GM12878 (cell line): Measurements from ENCODE around the gene PVALEF. TPM values are rescaled to one million over a fixed set of nuclear protein-coding genes. Genes with fewer than 3 reads are reported as not detected.

ENCODE experiments used
- ATAC-seq: fragments of 200-7000 bp; cut with Tn5 transposase; 3 replicates; pipeline ENCODE4 v1.9.1; 2020; ENCODE audit warnings: mild to moderate bottlenecking, moderate library complexity
- BruUV-seq: library from RNA; stranded (reverse); fragments of 400-500 nt; replicated peaks from 2 replicates; lab custom pipeline; 2021; lab: Mats Ljungman, UMichigan
- CTCF ChIA-PET: fragments of 300-600 bp; sonication (Branson Sonifier 250); formaldehyde crosslinking; extraction: SDS; loops from one replicate; lab custom pipeline; 2021; ENCODE audit warnings: inconsistent platforms; lab: Yijun Ruan, JAX
- POLR2A ChIA-PET: fragments of 350-600 bp; formaldehyde crosslinking; extraction: SDS; loops from one replicate; lab custom pipeline; 2021; ENCODE audit warnings: inconsistent platforms; lab: Charles Lee
- RAD21 ChIA-PET: fragments of 300-600 bp; sonication (Branson Sonifier 250); formaldehyde crosslinking; loops from one replicate; lab custom pipeline; 2023; ENCODE audit warnings: antibody characterized with exemption; ENCODE audit not compliant: unreplicated experiment; lab: Charles Lee
- SMC1A ChIA-PET: fragments of 300-600 bp; sonication (Branson Sonifier 250); formaldehyde crosslinking; loops from one replicate; lab custom pipeline; 2023; ENCODE audit not compliant: unreplicated experiment, uncharacterized antibody; lab: Charles Lee
- DNase-seq: peaks from one replicate; pipeline ENCODE4 v3.0.0-alpha.2; 2011; ENCODE audit warnings: low read depth, low spot score
- FAIRE-seq: peaks from 3 replicates; lab custom pipeline; 2011; peaks lifted over from hg19 to GRCh38; lab: Jason Lieb, UNC
- H2AFZ ChIP-seq: 2 replicates; pipeline ENCODE4 v1.6.0; 2011; ENCODE audit warnings: low read depth, low read length, control low read depth; ENCODE audit not compliant: control insufficient read depth
- H3K27ac ChIP-seq: 2 replicates; pipeline ENCODE4 v1.5.1; 2011; ENCODE audit warnings: control low read depth; ENCODE audit not compliant: control insufficient read depth, insufficient read depth
- H3K27me3 ChIP-seq, 2 experiments: replicated peaks in 1 of 2; 2 replicates each; pipeline versions ENCODE4 v1.6.0 to v1.6.1; 2011; ENCODE audit warnings: low read length in 1 of 2; ENCODE audit not compliant: control insufficient read depth in 2 of 2, insufficient read depth in 2 of 2
- H3K36me3 ChIP-seq, 2 experiments: 2 replicates each; pipeline ENCODE4 v1.5.1; 2011; ENCODE audit warnings: low read length in 1 of 2; ENCODE audit not compliant: control insufficient read depth in 2 of 2, insufficient read depth in 2 of 2
- H3K4me1 ChIP-seq: 2 replicates; pipeline ENCODE4 v1.6.1; 2011; ENCODE audit warnings: mild to moderate bottlenecking, low read length, moderate library complexity, mixed read lengths; ENCODE audit not compliant: control insufficient read depth, insufficient read depth
- H3K4me2 ChIP-seq: 2 replicates; pipeline ENCODE4 v1.6.0; 2011; ENCODE audit warnings: control low read depth; ENCODE audit not compliant: control insufficient read depth, insufficient read depth
- H3K4me3 ChIP-seq: fragments of 200-600 bp; sonication (generic); 2 replicates; pipeline ENCODE4 v1.5.1; 2016
- H3K79me2 ChIP-seq: 2 replicates; pipeline ENCODE4 v1.6.0; 2011; ENCODE audit warnings: low read length; ENCODE audit not compliant: control insufficient read depth, insufficient read depth
- H3K9ac ChIP-seq: 2 replicates; pipeline ENCODE4 v1.8.0; 2011; ENCODE audit warnings: low read length, control low read depth, mixed read lengths; ENCODE audit not compliant: control insufficient read depth, insufficient read depth
- H3K9me3 ChIP-seq: replicated peaks from 3 replicates; pipeline ENCODE4 v1.5.1; 2011; ENCODE audit warnings: mild to moderate bottlenecking, low read length; ENCODE audit not compliant: control insufficient read depth, insufficient read depth
- H4K20me1 ChIP-seq: 2 replicates; pipeline ENCODE4 v1.6.0; 2011; ENCODE audit not compliant: control insufficient read depth, insufficient read depth
- ASH2L ChIP-seq: fragments of 300-600, 200-600 bp; sonication (generic); IDR thresholded peaks from 2 replicates; pipeline ENCODE4 v1.6.1; 2017; ENCODE audit warnings: low read depth, mild to moderate bottlenecking, borderline replicate concordance
- ATF7 ChIP-seq: fragments of 450-650 bp; IDR thresholded peaks from 2 replicates; pipeline ENCODE4 v1.6.1; 2016; ENCODE audit warnings: low read depth, mild to moderate bottlenecking
- CBFB ChIP-seq: IDR thresholded peaks from 2 replicates; pipeline ENCODE4 v1.6.1; 2016; ENCODE audit warnings: antibody characterized with exemption, low read depth
- CREB1 ChIP-seq: IDR thresholded peaks from 2 replicates; pipeline ENCODE4 v1.6.1; 2012; ENCODE audit warnings: low read depth, mild to moderate bottlenecking, inconsistent platforms
- DPF2 ChIP-seq: fragments of 450-650 bp; IDR thresholded peaks from 2 replicates; pipeline ENCODE4 v1.6.1; 2017; ENCODE audit warnings: mild to moderate bottlenecking
- EP300 ChIP-seq, 2 experiments: fragments of 150-350 bp in 1 of 2; IDR thresholded peaks; 2 replicates each; pipeline ENCODE4 v1.6.1; 2011 to 2012; ENCODE audit warnings: low read depth in 2 of 2, low read length in 2 of 2, borderline replicate concordance in 1 of 2, improper control_type of control experiment in 1 of 2, inconsistent platforms in 1 of 2; ENCODE audit not compliant: control insufficient read depth in 1 of 2
- MXI1 ChIP-seq: fragments of 150-350 bp; IDR thresholded peaks from 2 replicates; pipeline ENCODE4 v1.6.1; 2011; ENCODE audit warnings: low read depth, mild to moderate bottlenecking, inconsistent platforms, low read length, improper control_type of control experiment
- NBN ChIP-seq: fragments of 450-650 bp; IDR thresholded peaks from 2 replicates; pipeline ENCODE4 v1.6.1; 2016
- PAX5 ChIP-seq: IDR thresholded peaks from 2 replicates; pipeline ENCODE4 v1.6.1; 2011; ENCODE audit warnings: low read depth, low read length, borderline replicate concordance
- POLR2AphosphoS2 ChIP-seq: IDR thresholded peaks from 2 replicates; pipeline ENCODE4 v1.6.1; 2011; ENCODE audit warnings: low read depth, mild to moderate bottlenecking, low read length, improper control_type of control experiment, moderate library complexity
- RAD21 ChIP-seq: IDR thresholded peaks from 2 replicates; pipeline ENCODE4 v1.6.1; 2011; ENCODE audit warnings: mild to moderate bottlenecking, low read depth, low read length, moderate library complexity; ENCODE audit not compliant: insufficient read depth
- SP1 ChIP-seq: IDR thresholded peaks from one replicate; pipeline ENCODE4 v1.6.1; 2011; ENCODE audit warnings: low read depth, low read length
- TAF1 ChIP-seq: IDR thresholded peaks from 2 replicates; pipeline ENCODE4 v1.6.1; 2011; ENCODE audit warnings: mild to moderate bottlenecking, low read depth, low read length, borderline replicate concordance
- TARDBP ChIP-seq: IDR thresholded peaks from 2 replicates; pipeline ENCODE4 v1.6.1; 2016; ENCODE audit warnings: borderline replicate concordance
- TCF12 ChIP-seq: IDR thresholded peaks from 2 replicates; pipeline ENCODE4 v1.6.1; 2011; ENCODE audit warnings: low read depth, mild to moderate bottlenecking, low read length
- WGBS: methylation state at CpG from one replicate; pipeline ENCODE4 v1.1.6; 2016; ENCODE audit warnings: low lambda C conversion rate; ENCODE audit not compliant: insufficient replicate concordance, insufficient coverage; ENCODE audit errors: missing lambda C conversion rate; 5-methylcytosine and 5-hydroxymethylcytosine counted together
- in situ Hi-C: fragments of 300-500 bp; cut with MboI; formaldehyde crosslinking; loops from 9 replicates; pipeline ENCODE4 v1.14.3; 2018; ENCODE audit warnings: mixed read lengths
- intact Hi-C: fragments of 100-400 bp; cut with micrococcal nuclease; formaldehyde crosslinking; loops from one replicate; pipeline ENCODE4 v1.14.2; 2022; ENCODE audit not compliant: unreplicated experiment
- polyA plus RNA-seq, 11 experiments: library from polyadenylated mRNA; depleted of rRNA in 4 of 11; unstranded in 6 of 11; stranded (reverse) in 5 of 11; fragments of >200 nt; fragmentation: Nextera tagmentation in 4 of 11; fragmentation: Illumina TruSeq in 1 of 11; extraction: Ambion mirVana in 4 of 11; extraction: Trizol in 1 of 11; gene quantifications; 1 replicate in 1 of 11; 2 replicates in 10 of 11; pipeline versions ENCODE4 v1.2.1 to v1.2.3, GENCODE V29; 2011 to 2016; ENCODE audit warnings: inconsistent platforms in 2 of 11, missing spikeins in 2 of 11, low read depth in 1 of 11
- total RNA-seq, 4 experiments: library from RNA; depleted of rRNA in 3 of 4; stranded (reverse); fragments of >200 nt in 3 of 4; fragmentation: Illumina TruSeq in 1 of 4; extraction: Trizol in 1 of 4; gene quantifications; 2 replicates each; pipeline versions ENCODE4 v1.2.1 to v1.2.3, GENCODE V29; 2013 to 2021
- TF ChIP-seq, protein P1 (sequence below): IDR thresholded peaks from 2 replicates; pipeline ENCODE4 v1.6.1; 2011; ENCODE audit warnings: borderline replicate concordance, low read depth, mild to moderate bottlenecking, moderate library complexity, mixed read lengths, low read length; ENCODE audit not compliant: insufficient read depth; ENCODE audit errors: extremely low read length

Gene PVALEF
- total and polyA plus RNA-seq, 10 of the 15 experiments (the other 5 are each of a cell fraction or from before 2014, with no cell fraction given), result not detected

DNA sequence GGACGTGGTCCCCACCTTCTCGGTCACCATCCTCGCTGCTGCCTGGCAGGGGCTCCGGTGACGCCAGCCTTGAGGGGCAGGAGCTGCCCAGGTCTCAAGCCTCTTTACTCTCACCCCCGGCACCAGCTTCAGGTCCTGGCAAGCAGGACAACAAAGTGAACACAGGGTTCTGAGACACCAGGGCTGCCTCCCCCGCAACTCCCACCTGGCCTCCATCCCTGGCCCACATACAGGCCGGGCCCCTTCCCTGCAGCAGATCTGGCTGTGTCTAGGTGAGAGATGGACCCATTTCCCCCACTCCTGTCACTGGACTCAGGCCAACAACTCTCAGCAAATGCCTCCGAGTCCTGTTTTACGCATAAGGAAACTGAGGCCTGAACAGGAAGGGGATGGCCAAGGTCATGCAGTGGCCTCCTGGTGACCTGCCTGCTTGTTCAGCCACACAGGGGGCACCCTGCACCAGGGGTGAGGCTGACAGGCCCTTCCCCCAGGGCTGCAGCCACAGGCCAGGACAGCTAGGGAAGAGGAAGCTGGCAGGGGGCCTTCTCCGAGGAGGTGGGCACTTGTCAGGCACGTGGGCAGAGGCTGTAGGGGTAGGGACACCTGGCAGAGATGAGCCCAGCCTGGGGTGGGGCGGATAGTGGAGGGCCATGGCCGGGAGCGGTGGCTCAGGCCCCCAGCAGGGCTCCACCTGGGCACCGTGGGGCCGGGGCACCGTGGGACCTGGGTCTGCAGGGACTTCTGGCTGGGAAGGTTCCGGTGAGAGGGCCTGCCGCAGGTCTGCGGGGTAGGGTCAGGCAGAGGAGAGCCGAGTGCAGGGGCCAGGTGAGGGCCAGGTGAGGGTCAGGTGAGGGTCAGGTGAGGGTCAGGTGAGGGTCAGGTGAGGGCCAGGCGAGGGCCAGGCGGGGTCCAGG lies 46.7 kb upstream of the PVALEF start:
- in situ Hi-C loops (no loop called here), intact Hi-C loops (no loop called here)
- DNase-seq (no peak), ATAC-seq (no peak), FAIRE-seq (no peak)
- SMC1A ChIA-PET, result no interaction called here
- no TSS peak for BruUV-seq
- 62% methylated on average over 24 of the region's 24 CpGs for WGBS
- Histone ChIP-seq H2AFZ (no peak overlapping the region), H3K9me3 (no peaks in the 10 kb centered on the region), H3K9ac (no peak overlapping the region), H4K20me1 (no peaks in the 10 kb centered on the region), H3K36me3 (no peaks in the 10 kb centered on the region), H3K27ac (no peak overlapping the region), H3K4me3 (no peak overlapping the region), H3K27me3 (no peaks in the 10 kb centered on the region; a peak in 1 of 4 replicates), H3K4me1 (no peaks in the 10 kb centered on the region), H3K4me2 (no peak overlapping the region), H3K79me2 (no peaks in the 10 kb centered on the region)
- POLR2A ChIA-PET, result no interaction called here
- RAD21 ChIA-PET, result no interaction called here
- CTCF ChIA-PET, result no interaction called here
- TF ChIP-seq TCF12 (no peak), TARDBP (no peak), TAF1 (no peak), PAX5 (no peak)

GRCh38 chr17:81119223-81120148 lies 45.8 kb upstream of the PVALEF start:
- no peak overlapping the region for H3K27ac ChIP-seq
- ChIA-PET SMC1A (no interaction called here), CTCF (no interaction called here), POLR2A (no interaction called here), RAD21 (no interaction called here)
- H3K4me3 ChIP-seq, result no peak overlapping the region
- H4K20me1 ChIP-seq, result no peaks in the 10 kb centered on the region
- WGBS, result 16% methylated on average over 67 of the region's 89 CpGs
- intact Hi-C loops, result no loop called here
- no TSS peak for BruUV-seq
- H3K4me2 ChIP-seq, result peak overlapping the region; percentile 62; the same call in 1 of the 2 replicates
- peak; percentile 72 for ATAC-seq
- FAIRE-seq, result peak; percentile 41
- H3K79me2 ChIP-seq, result no peaks in the 10 kb centered on the region
- H3K9me3 ChIP-seq, result no peaks in the 10 kb centered on the region
- H3K36me3 ChIP-seq, result no peaks in the 10 kb centered on the region
- peak overlapping the region; percentile 51 for H2AFZ ChIP-seq
- no peaks in the 10 kb centered on the region; a peak in 1 of 4 replicates for H3K27me3 ChIP-seq
- DNase-seq, result peak; percentile 32
- no peak overlapping the region for H3K9ac ChIP-seq
- in situ Hi-C loops, result no loop called here
- H3K4me1 ChIP-seq, result no peaks in the 10 kb centered on the region
- peak; percentile 87 for TF ChIP-seq SP1
- no peak for TF ChIP-seq TARDBP
- TF ChIP-seq ASH2L, result no peak
- peak; percentile 78 for TF ChIP-seq ATF7
- TF ChIP-seq, protein P1, sequence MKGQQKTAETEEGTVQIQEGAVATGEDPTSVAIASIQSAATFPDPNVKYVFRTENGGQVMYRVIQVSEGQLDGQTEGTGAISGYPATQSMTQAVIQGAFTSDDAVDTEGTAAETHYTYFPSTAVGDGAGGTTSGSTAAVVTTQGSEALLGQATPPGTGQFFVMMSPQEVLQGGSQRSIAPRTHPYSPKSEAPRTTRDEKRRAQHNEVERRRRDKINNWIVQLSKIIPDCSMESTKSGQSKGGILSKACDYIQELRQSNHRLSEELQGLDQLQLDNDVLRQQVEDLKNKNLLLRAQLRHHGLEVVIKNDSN, result peak; percentile 52
- TF ChIP-seq RAD21, result no peak
- no peak for TF ChIP-seq POLR2AphosphoS2
- TF ChIP-seq CREB1, result peak; percentile 98
- TF ChIP-seq CBFB, result no peak
- no peak for TF ChIP-seq MXI1
- TF ChIP-seq NBN, result peak; percentile 98
- 0 out of 2 replicates have a peak, but pooled peaks have one; percentile 27 for TF ChIP-seq DPF2
- no peak for TF ChIP-seq EP300 (IDR thresholded peaks at IDR 0.05; ENCODE audit: borderline replicate concordance in 1 of 2, control insufficient read depth in 1 of 2, low read depth in 2 of 2, low read length in 2 of 2)
